ENCODE results near the gene ICOS.

GRCh38 chr2:204005940-204006721 lies 69.6 kb downstream of the ICOS start:
- TF ChIP-seq POLR2A (IDR thresholded peaks at IDR 0.05) = no peak
- no peak for TF ChIP-seq CTCF (IDR thresholded peaks at IDR 0.05)
